Activated B cell treated with CpG ODN at 0.5 μM for 24 hours (primary cell): ENCODE data around the gene KASH5. TPM values are rescaled to one million over a fixed set of nuclear protein-coding genes. Genes with fewer than 3 reads are reported as not detected.
"Not testable (repeated sequence)": the region's sequence is repeated elsewhere in the genome, so short reads cannot be mapped to it uniquely, and the experiment has no call there.

ENCODE experiments used
- ATAC-seq: fragments of 200-7000 bp; cut with Tn5 transposase; one replicate; pipeline ENCODE4 v1.10.0; 2021; ENCODE audit warnings: low read depth, mild to moderate bottlenecking, moderate library complexity
- CTCF ChIA-PET: fragments of 350-600 bp; sonication (Branson Sonifier 250); formaldehyde crosslinking; loops from one replicate; lab custom pipeline; 2021; ENCODE audit warnings: antibody characterized with exemption; lab: Charles Lee
- POLR2A ChIA-PET: fragments of 350-600 bp; sonication (Branson Sonifier 250); formaldehyde crosslinking; loops from one replicate; lab custom pipeline; 2021; ENCODE audit warnings: antibody characterized with exemption; lab: Charles Lee
- DNase-seq: peaks from one replicate; pipeline ENCODE4 v3.0.0; 2022
- H3K27ac Mint-ChIP-seq: one replicate; pipeline ENCODE4 v1.8.0; 2020; ENCODE audit warnings: mixed read lengths
- H3K27me3 Mint-ChIP-seq: one replicate; pipeline ENCODE4 v1.8.0; 2021; ENCODE audit warnings: mixed read lengths
- H3K36me3 Mint-ChIP-seq: one replicate; pipeline ENCODE4 v1.8.0; 2021; ENCODE audit warnings: low read depth, mixed read lengths
- H3K4me1 Mint-ChIP-seq: one replicate; pipeline ENCODE4 v1.8.0; 2021; ENCODE audit warnings: mixed read lengths
- H3K4me3 Mint-ChIP-seq: one replicate; pipeline ENCODE4 v1.8.0; 2020; ENCODE audit warnings: mild to moderate bottlenecking, mixed read lengths
- H3K9me3 Mint-ChIP-seq: one replicate; pipeline ENCODE4 v1.8.0; 2020; ENCODE audit warnings: mixed read lengths
- CTCF ChIP-seq: fragments of 200-600 bp; IDR thresholded peaks from one replicate; pipeline ENCODE4 v1.8.0; 2022; ENCODE audit warnings: antibody characterized with exemption, mild to moderate bottlenecking
- intact Hi-C: fragments of 100-400 bp; cut with micrococcal nuclease; formaldehyde crosslinking; loops from one replicate; pipeline ENCODE4 v1.15.1; 2024
- total RNA-seq: library from RNA; stranded (reverse); gene quantifications from 2 replicates; pipeline ENCODE4 v1.2.3, GENCODE V29; 2022

KASH5 gene
- total RNA-seq, 1 donor from 2014 or later, result 0.62 TPM

GRCh38 chr19:49366110-49366509 lies 21.9 kb upstream of the KASH5 start:
- ChIA-PET POLR2A (interaction anchor here (0.6 to 2.0 kb wide), 7 partner anchors 9 to 128 kb away, joined by 3 to 8 read pairs (median 3); no protein-coding TSS in a partner anchor), CTCF (no interaction called here)
- Mint-ChIP-seq H3K27me3 (no peaks in the 10 kb centered on the region), H3K27ac (no peak overlapping the region), H3K4me1 (peaks cover 18% of the 10 kb centered on the region), H3K9me3 (peaks cover 3% of the 10 kb centered on the region), H3K4me3 (no peak overlapping the region), H3K36me3 (peaks cover 3% of the 10 kb centered on the region)
- DNase-seq (no peak), ATAC-seq (no peak)
- no peak for TF ChIP-seq CTCF
- intact Hi-C loops, result no loop called here

GRCh38 chr19:49368711-49369358 lies 19.2 kb upstream of the KASH5 start:
- POLR2A ChIA-PET, result interaction anchor here (0.6 kb wide), 2 partner anchors 15 to 238 kb away, joined by 5 to 6 read pairs; no protein-coding TSS in a partner anchor
- H3K4me3 Mint-ChIP-seq, result no peak overlapping the region
- ATAC-seq (no peak), DNase-seq (no peak)
- peaks cover 3% of the 10 kb centered on the region for H3K9me3 Mint-ChIP-seq
- CTCF ChIA-PET, result no interaction called here
- intact Hi-C loops, result no loop called here
- no peak for TF ChIP-seq CTCF
- H3K36me3 Mint-ChIP-seq, result peaks cover 3% of the 10 kb centered on the region
- no peak overlapping the region for H3K27ac Mint-ChIP-seq
- H3K4me1 Mint-ChIP-seq, result peaks cover 8% of the 10 kb centered on the region
- H3K27me3 Mint-ChIP-seq, result no peaks in the 10 kb centered on the region

GRCh38 chr19:49371184-49371583 lies 16.9 kb upstream of the KASH5 start:
- TF ChIP-seq CTCF, result no peak
- no peak for ATAC-seq
- Mint-ChIP-seq H3K4me3 (no peak overlapping the region), H3K4me1 (no peaks in the 10 kb centered on the region), H3K27ac (no peak overlapping the region), H3K27me3 (no peaks in the 10 kb centered on the region), H3K36me3 (peaks cover 3% of the 10 kb centered on the region), H3K9me3 (peaks cover 3% of the 10 kb centered on the region)
- no peak for DNase-seq
- ChIA-PET POLR2A (interaction anchor here (0.5 to 1.2 kb wide), 2 partner anchors 10 to 36 kb away, joined by 3 to 5 read pairs; partner anchors contain the start of gene CD37), CTCF (no interaction called here)
- intact Hi-C loops, result no loop called here

GRCh38 chr19:49373174-49373573 lies 14.9 kb upstream of the KASH5 start:
- DNase-seq, ATAC-seq, H3K27ac Mint-ChIP-seq, H3K4me3 Mint-ChIP-seq, intact Hi-C loops, H3K36me3 Mint-ChIP-seq, H3K4me1 Mint-ChIP-seq, CTCF ChIA-PET, H3K27me3 Mint-ChIP-seq, H3K9me3 Mint-ChIP-seq: not testable (repeated sequence)
- POLR2A ChIA-PET, result interaction anchor here (0.6 kb wide), 2 partner anchors 161 to 341 kb away, joined by 3 read pairs; no protein-coding TSS in a partner anchor

- POLR2A ChIA-PET, result interaction anchor here (0.7 to 1.2 kb wide), 2 partner anchors 11 to 34 kb away, joined by 4 to 5 read pairs; partner anchors contain the start of gene DKKL1
- no peak for TF ChIP-seq CTCF
- no peak overlapping the region for H3K4me3 Mint-ChIP-seq
- H3K9me3 Mint-ChIP-seq, result no peaks in the 10 kb centered on the region
- H3K36me3 Mint-ChIP-seq, result no peaks in the 10 kb centered on the region
- H3K27ac Mint-ChIP-seq, result no peak overlapping the region
- DNase-seq (no peak), ATAC-seq (no peak)
- intact Hi-C loops, result no loop called here
- CTCF ChIA-PET, result no interaction called here
- H3K27me3 Mint-ChIP-seq, result no peaks in the 10 kb centered on the region
- no peaks in the 10 kb centered on the region for H3K4me1 Mint-ChIP-seq
These were observed 13.2 kb upstream of the KASH5 start for GRCh38 chr19:49374665-49375434.
